NOMO-1 (cell line): Measurements from ENCODE around the gene HSD17B3.
A peak's percentile ranks its signal among the peaks of the same experiment; 100 is the strongest.
"Not testable (repeated sequence)": the region's sequence is repeated elsewhere in the genome, so short reads cannot be mapped to it uniquely, and the experiment has no call there.

Experiments used
- DNase-seq, 2 experiments: peaks; one replicate each; lab custom pipeline; 2025; ENCODE audit not compliant: unreplicated experiment in 2 of 2; lab: John Stamatoyannopoulos, UW

Gene HSD17B3

DNA sequence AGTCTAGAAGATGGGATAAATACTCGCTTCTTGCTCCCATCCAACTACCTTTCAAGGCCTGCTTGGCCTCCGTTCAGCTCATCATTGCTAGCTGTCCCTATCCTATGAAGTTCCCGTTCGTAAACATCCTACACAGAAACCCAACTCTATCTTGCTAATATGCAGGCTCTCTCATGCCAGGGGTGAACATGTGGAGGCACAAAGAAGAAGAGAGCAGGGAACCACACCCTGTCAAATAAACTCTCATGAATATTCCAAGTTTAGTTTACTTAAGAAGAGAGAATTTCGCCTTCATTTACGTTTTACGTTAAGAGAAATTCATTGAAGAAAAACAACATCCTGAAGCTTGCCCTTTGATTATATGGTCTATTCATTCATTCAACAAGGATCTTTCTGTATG, 7.9 kb upstream of the HSD17B3 start:
- no peak for DNase-seq

DNA sequence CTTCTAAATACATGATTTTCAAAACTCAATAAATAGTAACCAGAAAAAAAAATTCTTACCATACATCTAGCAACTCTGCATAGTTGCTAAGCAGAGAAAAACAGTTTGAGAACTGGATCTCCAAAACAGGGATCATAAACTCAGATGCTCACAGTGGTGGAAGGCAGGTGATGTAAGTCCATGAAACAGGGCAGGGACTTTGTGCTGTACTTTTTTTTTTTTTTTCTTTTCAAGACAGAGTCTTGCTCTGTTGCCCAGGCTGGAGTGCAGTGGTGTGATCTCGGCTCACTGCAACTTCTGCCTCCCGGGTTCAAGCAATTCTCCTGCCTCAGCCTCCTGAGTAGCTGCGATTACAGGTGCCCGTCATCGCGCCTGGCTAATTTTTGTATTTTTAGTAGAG, 5.0 kb upstream of the HSD17B3 start:
- DNase-seq, result not testable (repeated sequence)

DNA sequence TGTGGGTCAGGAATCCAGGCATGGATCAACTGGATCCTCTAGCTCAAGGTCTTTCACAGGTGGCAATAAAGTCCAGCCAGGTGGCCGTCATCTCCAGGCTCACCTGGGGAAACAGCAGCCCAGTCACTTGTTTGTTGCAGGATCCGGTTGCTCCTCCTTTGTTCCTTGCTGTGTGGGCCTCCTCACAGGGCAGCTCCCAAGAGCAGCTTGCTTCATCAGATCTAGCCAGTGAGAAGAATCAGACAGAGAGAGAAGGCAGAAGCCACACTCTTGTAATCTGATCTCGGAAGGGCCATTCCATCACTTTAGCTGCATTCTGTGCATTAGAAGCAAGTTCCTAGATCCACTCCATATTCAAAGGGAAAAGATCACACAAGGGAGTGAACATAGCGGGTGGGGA, 3.2 kb upstream of the HSD17B3 start:
- no peak for DNase-seq

- no peak for DNase-seq
Observed at GRCh38 chr9:96304230-96304629, 2.3 kb upstream of the HSD17B3 start.

DNA sequence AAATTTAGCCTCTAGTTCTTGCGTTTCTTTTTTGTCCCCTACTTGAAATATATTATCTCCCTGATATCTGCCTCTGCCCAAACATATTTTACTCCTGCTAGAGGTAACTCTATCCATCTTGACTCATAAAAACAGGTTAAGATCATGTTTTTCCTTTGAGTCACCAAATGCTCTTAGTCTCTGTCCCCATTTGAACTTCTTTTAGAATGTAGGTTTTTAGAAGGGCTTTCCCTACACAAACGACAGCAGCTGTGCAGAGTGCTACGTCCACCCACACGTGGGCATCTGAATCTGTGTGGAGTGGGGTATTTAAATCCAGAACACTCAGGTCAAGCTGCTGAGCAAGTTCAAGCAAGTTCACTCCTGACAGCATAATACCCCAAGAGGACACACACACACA, 2.2 kb downstream of the HSD17B3 start:
- no peak for DNase-seq

DNA sequence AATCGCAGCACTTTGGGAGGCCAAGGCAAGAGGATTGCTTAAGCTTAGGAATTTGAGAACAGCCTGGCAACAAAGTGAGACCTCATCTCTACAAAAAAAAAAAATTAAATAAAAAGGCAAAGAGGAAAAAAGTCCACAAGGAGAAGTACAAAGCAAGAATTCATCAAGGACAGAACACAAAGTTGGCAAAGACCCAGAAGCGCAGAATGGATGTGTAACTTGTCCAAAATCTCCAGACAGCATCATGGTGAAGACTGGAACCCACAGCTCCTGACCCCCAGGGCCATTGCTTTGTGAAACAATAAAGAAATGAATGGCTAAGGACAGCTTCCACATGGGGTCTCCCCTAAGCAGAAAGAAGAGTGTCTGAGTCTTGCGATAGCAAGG, 7.8 kb downstream of the HSD17B3 start:
- DNase-seq, result no peak

GRCh38 chr9:96293498-96294158, 8.3 kb downstream of the HSD17B3 start:
- no peak for DNase-seq

DNA sequence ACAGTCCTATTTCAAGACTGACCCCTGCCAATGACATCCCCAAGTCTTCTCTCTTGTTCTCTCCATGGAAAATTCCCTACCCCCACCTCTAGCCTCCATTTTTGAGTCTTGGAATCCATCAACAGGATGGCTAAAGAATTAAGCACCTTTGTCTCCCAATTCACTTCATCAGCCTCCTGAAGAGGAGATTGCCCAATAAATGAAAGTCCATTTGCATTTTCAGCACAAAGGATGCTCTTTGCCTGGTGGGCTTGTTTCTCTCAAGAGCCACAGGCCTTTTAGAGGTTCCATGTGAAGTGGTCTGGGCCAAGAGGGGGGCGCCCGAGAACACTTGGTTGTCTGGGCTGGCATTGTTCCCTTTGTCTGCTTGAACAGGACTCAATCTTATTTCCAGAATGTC, 12.6 kb downstream of the HSD17B3 start:
- DNase-seq, result no peak

- no peak for DNase-seq
Observed at GRCh38 chr9:96281641-96282040, 20.3 kb downstream of the HSD17B3 start.

- DNase-seq, result no peak
Observed at GRCh38 chr9:96279932-96280331, 22.0 kb downstream of the HSD17B3 start.

DNA sequence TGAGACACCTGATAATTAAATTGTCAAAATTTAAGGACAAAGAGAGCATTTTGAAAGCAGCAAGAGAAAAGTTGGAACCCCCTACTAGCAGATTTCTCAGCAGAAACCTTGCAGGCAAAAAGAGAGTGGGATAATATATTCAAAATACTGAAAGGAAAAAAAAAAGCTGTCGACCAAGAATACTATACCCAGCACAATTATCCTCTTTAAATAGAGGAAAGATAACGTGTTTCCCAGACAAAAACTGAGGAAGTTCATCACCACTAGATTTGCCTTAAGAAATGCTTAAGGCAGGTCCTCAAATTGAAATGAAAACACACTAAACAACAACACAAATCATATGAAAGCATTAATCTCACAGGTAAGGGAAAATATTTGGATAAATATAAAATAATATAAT, 27.0 kb downstream of the HSD17B3 start:
- DNase-seq, result no peak

- DNase-seq, result no peak
Observed at GRCh38 chr9:96270236-96270744, 31.7 kb downstream of the HSD17B3 start.

DNA sequence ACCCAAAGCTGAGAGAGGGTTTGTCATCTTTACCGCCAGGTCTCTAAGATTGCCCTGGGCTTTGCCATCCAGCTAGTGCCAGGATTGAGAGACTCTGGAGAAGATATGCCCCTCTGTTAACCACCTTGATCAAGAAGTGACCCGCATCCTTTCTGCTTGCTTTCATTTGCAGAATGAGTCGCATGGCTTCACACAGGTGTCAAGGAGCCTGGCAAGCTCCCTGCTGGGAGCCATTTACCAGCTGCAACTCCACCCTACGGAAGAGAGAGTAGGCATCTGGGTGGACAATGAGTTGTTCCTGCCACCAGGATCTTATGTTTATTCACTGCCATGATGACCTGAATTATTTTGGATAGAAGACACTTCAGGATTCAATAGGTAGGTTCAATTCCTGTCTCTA, 43.0 kb downstream of the HSD17B3 start:
- no peak for DNase-seq

DNA sequence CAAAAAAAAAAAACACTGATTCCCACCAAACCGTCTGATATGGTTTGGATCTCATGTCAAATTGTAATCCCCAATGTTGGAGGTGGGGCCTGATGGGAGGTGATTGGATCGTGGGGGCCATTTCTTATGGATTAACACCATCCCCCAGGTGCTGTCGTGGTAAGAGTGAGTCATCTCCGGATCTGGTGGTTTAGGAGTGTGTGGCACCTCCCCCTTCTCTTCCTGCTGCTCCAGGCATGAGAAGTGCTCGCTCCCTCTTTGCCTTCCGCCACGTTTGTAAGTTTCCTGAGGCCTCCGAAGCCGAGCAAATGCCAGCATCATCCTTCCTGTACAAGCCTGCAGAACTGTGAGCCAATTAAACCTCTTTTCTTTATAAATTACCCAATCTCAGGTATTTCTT, 45.2 kb downstream of the HSD17B3 start:
- no peak for DNase-seq

DNA sequence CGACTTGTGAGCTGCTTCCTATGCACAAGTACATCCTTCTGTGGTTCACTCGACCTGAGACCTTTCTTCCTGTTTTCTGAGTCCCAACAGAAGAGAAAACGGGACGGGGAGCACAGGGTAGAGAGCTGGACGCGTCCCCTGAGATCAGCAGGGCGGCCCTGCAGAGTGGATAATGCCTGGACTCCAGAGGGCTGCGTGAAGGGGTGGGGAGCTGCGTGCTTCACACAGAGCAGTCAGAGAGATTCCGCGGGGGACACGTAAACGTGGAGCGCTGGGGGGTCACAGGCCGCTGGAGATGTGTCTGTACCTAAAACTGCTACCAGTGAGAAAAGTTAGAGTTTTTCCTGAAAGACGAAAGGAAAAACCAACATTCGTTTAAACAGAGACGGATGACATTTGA, 46.3 kb downstream of the HSD17B3 start:
- no peak for DNase-seq

DNA sequence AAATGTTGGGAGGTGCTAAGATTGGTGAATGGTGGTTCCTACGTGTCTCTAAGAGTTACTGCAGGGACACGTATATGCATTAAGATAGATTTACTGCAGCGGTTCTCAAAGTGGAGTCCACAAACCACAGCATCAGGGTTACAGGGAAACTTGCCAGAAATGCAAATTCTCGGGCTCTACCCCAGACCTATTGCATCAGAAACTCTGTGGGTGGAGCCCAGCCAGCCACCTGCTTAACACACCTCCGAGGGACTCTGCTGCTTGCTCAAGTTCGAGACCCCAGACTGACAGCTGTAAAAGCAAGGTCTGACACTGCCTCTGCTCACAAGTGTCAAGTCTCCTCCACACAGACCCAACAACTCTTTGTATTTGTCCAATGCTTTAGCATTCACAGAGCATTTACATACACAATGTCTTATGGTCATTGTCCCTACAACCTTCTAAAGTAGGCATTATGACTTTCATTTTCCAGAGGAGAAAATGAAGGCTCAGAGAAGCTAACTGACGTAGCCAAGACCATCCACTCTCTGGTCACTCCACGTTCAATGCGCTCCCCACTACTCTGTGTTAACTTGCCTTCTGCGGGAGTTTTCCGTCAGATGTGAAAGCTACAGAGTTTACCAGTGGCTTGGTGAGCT, 48.8 kb downstream of the HSD17B3 start:
- peak; percentile 11 to 24 for DNase-seq

- no peak for DNase-seq
Observed at GRCh38 chr9:96251451-96251850, 50.5 kb downstream of the HSD17B3 start.

DNA sequence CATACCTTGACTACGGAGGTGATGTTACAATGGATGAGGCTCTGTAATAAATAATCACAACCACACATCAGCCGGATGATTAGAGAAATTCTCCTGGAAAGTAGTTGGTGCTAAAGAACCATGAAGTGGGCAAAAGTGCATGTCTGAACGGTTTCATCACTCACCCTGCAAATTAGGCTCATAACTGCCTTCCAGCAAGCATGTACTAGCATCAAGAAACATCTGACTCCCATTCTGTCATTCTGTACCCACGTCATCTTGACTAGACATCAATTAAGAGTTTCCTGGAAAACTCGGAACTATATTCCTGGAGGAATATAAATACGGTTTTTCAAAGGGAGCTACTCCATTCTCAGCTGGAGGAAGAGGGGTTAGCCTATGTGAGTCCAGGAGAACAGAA, 52.2 kb downstream of the HSD17B3 start:
- no peak for DNase-seq

GRCh38 chr9:96246267-96246671, 55.7 kb downstream of the HSD17B3 start:
- DNase-seq, result no peak

DNA sequence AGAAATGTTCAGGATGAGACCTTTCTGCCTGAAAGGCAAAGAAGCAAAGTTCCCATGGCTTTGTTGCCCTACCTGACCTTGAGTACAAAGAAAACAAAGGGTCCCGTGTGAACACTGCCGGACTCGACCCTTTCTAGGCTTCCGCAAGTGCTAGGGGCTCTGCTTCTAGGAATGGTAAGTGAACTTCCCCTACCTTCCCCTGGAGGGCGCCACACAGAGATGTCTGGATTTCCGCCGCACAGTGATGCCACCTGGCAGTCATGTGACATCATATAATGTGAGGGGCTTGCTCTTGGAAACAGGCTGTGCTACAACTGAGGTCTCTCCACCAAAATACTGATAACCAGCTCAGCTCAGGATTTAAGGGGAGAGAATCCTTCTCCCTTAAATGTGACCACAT, 56.6 kb downstream of the HSD17B3 start:
- no peak for DNase-seq

GRCh38 chr9:96243778-96244177, 58.2 kb downstream of the HSD17B3 start:
- DNase-seq, result no peak

- peak in 1 of 2 experiments; percentile 13 for DNase-seq
Observed at GRCh38 chr9:96242811-96243210, 59.2 kb downstream of the HSD17B3 start.

DNA sequence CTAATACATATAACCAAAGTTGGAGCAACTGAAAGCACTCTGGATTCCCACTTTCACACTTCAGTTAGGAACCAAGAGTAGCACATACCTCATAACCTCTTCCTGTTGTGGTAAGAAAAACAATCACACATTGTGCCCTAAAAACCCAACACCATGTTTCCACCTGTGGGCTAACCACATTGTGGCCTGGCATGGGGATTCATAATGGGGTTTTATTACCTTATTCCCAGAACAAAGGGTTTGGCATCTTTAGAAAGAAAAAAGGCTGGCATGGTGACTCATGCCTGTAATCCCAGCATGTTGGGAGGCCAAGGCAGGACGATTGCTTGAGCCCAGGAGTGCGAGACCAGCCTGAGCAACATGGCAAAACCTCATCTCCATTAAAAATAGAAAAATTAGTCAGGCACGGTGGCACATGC, 60.6 kb downstream of the HSD17B3 start:
- no peak for DNase-seq
